Prostate gland (tissue), 2 donors: ENCODE results near the gene SERINC5.

Experiments
- POLR2A ChIP-seq: fragments of 450-650 bp; IDR thresholded peaks from one replicate; pipeline ENCODE4 v1.6.1; 2016; ENCODE audit warnings: antibody characterized with exemption, mild to moderate bottlenecking
- TF ChIP-seq, protein P1 (sequence below), 4 experiments: fragments of 200-600 bp in 2 of 4; fragments of 450-650 bp in 2 of 4; sonication (generic) in 2 of 4; IDR thresholded peaks; 1 replicate in 3 of 4; 2 replicates in 1 of 4; pipeline ENCODE4 v1.5.1; 2016 to 2019; ENCODE audit warnings: antibody characterized with exemption in 4 of 4, mild to moderate bottlenecking in 2 of 4, moderate library complexity in 2 of 4

DNA sequence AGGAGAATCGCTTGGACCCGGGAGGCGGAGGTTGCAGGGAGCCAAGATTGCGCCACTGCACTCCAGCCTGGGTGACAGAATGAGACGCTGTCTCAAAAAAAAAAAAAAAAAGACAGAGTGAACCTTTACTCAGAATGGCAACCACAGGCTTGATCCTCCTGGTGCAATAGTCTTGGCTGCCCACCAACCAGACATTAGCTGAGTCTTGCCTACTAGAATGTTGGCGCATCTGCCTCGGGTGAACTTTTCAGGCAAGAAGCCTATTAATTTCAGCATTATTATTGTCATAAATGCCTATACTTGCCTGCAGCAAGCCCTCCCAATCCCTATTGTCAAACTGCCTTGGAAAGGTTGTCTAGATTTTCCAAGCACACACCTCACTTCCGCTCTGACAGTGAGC is 4.2 kb downstream of the SERINC5 start:
- TF ChIP-seq, protein P1, sequence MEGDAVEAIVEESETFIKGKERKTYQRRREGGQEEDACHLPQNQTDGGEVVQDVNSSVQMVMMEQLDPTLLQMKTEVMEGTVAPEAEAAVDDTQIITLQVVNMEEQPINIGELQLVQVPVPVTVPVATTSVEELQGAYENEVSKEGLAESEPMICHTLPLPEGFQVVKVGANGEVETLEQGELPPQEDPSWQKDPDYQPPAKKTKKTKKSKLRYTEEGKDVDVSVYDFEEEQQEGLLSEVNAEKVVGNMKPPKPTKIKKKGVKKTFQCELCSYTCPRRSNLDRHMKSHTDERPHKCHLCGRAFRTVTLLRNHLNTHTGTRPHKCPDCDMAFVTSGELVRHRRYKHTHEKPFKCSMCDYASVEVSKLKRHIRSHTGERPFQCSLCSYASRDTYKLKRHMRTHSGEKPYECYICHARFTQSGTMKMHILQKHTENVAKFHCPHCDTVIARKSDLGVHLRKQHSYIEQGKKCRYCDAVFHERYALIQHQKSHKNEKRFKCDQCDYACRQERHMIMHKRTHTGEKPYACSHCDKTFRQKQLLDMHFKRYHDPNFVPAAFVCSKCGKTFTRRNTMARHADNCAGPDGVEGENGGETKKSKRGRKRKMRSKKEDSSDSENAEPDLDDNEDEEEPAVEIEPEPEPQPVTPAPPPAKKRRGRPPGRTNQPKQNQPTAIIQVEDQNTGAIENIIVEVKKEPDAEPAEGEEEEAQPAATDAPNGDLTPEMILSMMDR (IDR thresholded peaks at IDR 0.05) = no peak
- TF ChIP-seq POLR2A = no peak
